ENCODE measurements around the gene DNAAF8. TPM values are rescaled to one million over a fixed set of nuclear protein-coding genes. Genes with fewer than 3 reads are reported as not detected.

Gene DNAAF8
- total RNA-seq, 1 experiment from 2014 or later = 0.39 TPM

DNA sequence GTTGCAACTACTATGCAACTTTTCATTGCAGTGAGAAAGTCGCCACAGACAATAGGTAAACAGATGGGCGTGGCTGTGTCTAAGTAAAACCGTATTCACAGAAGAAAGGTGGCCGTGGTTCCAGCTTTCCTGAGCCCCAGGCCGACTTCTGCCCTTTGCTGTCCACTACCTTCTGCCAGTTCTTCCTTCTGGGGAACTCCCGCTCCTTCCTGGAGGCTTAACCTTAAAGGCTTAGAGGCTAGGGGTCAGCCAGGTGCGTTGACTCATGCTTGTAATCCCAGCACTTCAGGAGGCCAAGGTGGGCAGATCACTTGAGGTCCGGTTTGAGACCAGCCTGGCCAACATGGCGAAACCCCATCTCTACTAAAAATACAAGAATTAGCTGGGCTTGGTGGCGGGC is 55.9 kb downstream of the DNAAF8 start:
- Histone ChIP-seq H3K4me1 (ENCODE audit: insufficient read depth, low read length) (peaks cover 3% of the 10 kb centered on the region; the same call in 1 of the 2 replicates), H4K91ac (ENCODE audit: insufficient read length, low read depth, low read length) (no peak overlapping the region), H3K4me2 (ENCODE audit: insufficient read depth, insufficient read length, low read length) (no peak overlapping the region), H2BK12ac (ENCODE audit: insufficient read length, low read depth, low read length) (no peak overlapping the region), H3K18ac (ENCODE audit: insufficient read length, low read depth, low read length) (no peak overlapping the region), H2BK15ac (ENCODE audit: low read depth, low read length) (no peak overlapping the region), H3K23me2 (ENCODE audit: insufficient read length, low read depth, low read length, poor library complexity, severe bottlenecking) (no peaks in the 10 kb centered on the region), H3T11ph (ENCODE audit: low read length) (no peak overlapping the region), H3K27me3 (ENCODE audit: insufficient read depth, low read length) (no peaks in the 10 kb centered on the region), H2AFZ (ENCODE audit: low read length) (no peak overlapping the region), H3K27ac (ENCODE audit: insufficient read length, low read depth, low read length) (no peak overlapping the region), H4K5ac (ENCODE audit: insufficient read length, low read depth, low read length) (no peak overlapping the region), H3K56ac (ENCODE audit: insufficient read length, low read depth, low read length) (no peak overlapping the region), H4K20me1 (ENCODE audit: control insufficient read depth, insufficient read depth, insufficient read length) (no peaks in the 10 kb centered on the region), H3K23ac (ENCODE audit: insufficient read length, low read depth, low read length) (no peak overlapping the region), H3K9ac (ENCODE audit: extremely low read depth, insufficient read length, low read length) (no peak overlapping the region), H2BK5ac (ENCODE audit: insufficient read length, low read length) (no peak overlapping the region), H3K79me1 (ENCODE audit: insufficient read depth, low read depth, low read length, poor library complexity, severe bottlenecking) (no peaks in the 10 kb centered on the region), H3K9me3 (ENCODE audit: control insufficient read depth, low read depth, low read length) (no peaks in the 10 kb centered on the region), H3K14ac (ENCODE audit: insufficient read depth, low read length) (no peak overlapping the region), H3K79me2 (ENCODE audit: insufficient read depth, low read length) (no peaks in the 10 kb centered on the region), H2BK120ac (ENCODE audit: low read depth, low read length, poor library complexity, severe bottlenecking) (no peak overlapping the region), H2BK20ac (ENCODE audit: low read depth, low read length, poor library complexity, severe bottlenecking) (no peak overlapping the region), H3K4ac (ENCODE audit: low read depth, low read length) (no peak overlapping the region), H4K8ac (replicated peaks; ENCODE audit: insufficient read length, low read depth, low read length) (no peak overlapping the region), H2AK5ac (ENCODE audit: insufficient read length, low read length) (no peak overlapping the region)
- Mint-ChIP-seq H3K27me3 (ENCODE audit: low read depth) (no peaks in the 10 kb centered on the region; the same call in 1 of the 2 replicates), H3K9me3 (no peaks in the 10 kb centered on the region), H3K27ac (no peak overlapping the region), H3K4me1 (peaks cover 15 to 19% of the 10 kb centered on the region in 2 experiments), H3K36me3 (ENCODE audit: insufficient read depth in 1 of 3, low read depth in 3 of 3) (no peaks in the 10 kb centered on the region), H3K4me3 (no peak overlapping the region; a peak in 1 of 5 replicates)
- DNase-seq = no peak
- no CpG with 5 or more reads among the region's 10 CpGs for WGBS (ENCODE audit: extremely low coverage, insufficient read length, low lambda C conversion rate)
- TF ChIP-seq, protein P1, sequence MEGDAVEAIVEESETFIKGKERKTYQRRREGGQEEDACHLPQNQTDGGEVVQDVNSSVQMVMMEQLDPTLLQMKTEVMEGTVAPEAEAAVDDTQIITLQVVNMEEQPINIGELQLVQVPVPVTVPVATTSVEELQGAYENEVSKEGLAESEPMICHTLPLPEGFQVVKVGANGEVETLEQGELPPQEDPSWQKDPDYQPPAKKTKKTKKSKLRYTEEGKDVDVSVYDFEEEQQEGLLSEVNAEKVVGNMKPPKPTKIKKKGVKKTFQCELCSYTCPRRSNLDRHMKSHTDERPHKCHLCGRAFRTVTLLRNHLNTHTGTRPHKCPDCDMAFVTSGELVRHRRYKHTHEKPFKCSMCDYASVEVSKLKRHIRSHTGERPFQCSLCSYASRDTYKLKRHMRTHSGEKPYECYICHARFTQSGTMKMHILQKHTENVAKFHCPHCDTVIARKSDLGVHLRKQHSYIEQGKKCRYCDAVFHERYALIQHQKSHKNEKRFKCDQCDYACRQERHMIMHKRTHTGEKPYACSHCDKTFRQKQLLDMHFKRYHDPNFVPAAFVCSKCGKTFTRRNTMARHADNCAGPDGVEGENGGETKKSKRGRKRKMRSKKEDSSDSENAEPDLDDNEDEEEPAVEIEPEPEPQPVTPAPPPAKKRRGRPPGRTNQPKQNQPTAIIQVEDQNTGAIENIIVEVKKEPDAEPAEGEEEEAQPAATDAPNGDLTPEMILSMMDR (conservative IDR thresholded peaks at IDR 0.05) = no peak
